HCT116 (cell line): ENCODE data around the gene MMP25. TPM values are rescaled to one million over a fixed set of nuclear protein-coding genes. Genes with fewer than 3 reads are reported as not detected.

Experiments used
- ATAC-seq: fragments of 200-7000 bp; cut with Tn5 transposase; 2 replicates; pipeline ENCODE4 v1.9.1; 2020; ENCODE audit warnings: mild to moderate bottlenecking, moderate library complexity
- BruUV-seq: library from RNA; stranded (reverse); fragments of 400-500 nt; replicated peaks from 2 replicates; lab custom pipeline; 2021; lab: Mats Ljungman, UMichigan
- CTCF ChIA-PET: fragments of 300-600 bp; sonication (Branson Sonifier 250); formaldehyde crosslinking; loops from one replicate; lab custom pipeline; 2021; ENCODE audit warnings: antibody characterized with exemption; lab: Charles Lee
- POLR2A ChIA-PET: fragments of 300-600, 350-600 bp; sonication (Branson Sonifier 250); formaldehyde crosslinking; loops from one replicate; lab custom pipeline; 2021; ENCODE audit warnings: antibody characterized with exemption; lab: Charles Lee
- RAD21 ChIA-PET, 2 experiments: fragments of 300-600 bp; sonication (Branson Sonifier 250); formaldehyde crosslinking; loops; one replicate each; lab custom pipeline; 2023; ENCODE audit warnings: low total read pairs in 2 of 2; ENCODE audit not compliant: uncharacterized antibody in 2 of 2, unreplicated experiment in 2 of 2, low non-redundant PET in 1 of 2; lab: Charles Lee
- DNase-seq: peaks from one replicate; pipeline ENCODE4 v3.0.0-alpha.2; 2010; ENCODE audit warnings: low read depth, low spot score
- H2AFZ ChIP-seq: fragments of 200-600 bp; shearing (Covaris generic), sonication (generic); 2 replicates; pipeline ENCODE4 v1.6.1; 2017; ENCODE audit warnings: low read depth, mixed run types, mixed read lengths, antibody characterized with exemption, low read length; ENCODE audit not compliant: poor library complexity, severe bottlenecking
- H3K27ac ChIP-seq: 2 replicates; pipeline ENCODE4 v1.5.1; 2012; ENCODE audit warnings: low read depth, low read length
- H3K27me3 ChIP-seq: fragments of 200-600 bp; sonication (generic); 2 replicates; pipeline ENCODE4 v1.6.1; 2016; ENCODE audit warnings: mixed run types, low read length, mixed read lengths; ENCODE audit not compliant: insufficient read depth
- H3K36me3 ChIP-seq, 2 experiments: fragments of 200-500 bp in 1 of 2; fragments of 200-600 bp in 1 of 2; sonication (Bioruptor generic) in 1 of 2; sonication (generic) in 1 of 2; 2 replicates each; pipeline versions ENCODE4 v1.5.1 to v1.6.1; 2014 to 2016; ENCODE audit warnings: low read length in 2 of 2, inconsistent platforms in 1 of 2, mixed read lengths in 1 of 2, mixed run types in 1 of 2; ENCODE audit not compliant: insufficient read depth in 2 of 2, control insufficient read depth in 1 of 2
- H3K4me1 ChIP-seq, 2 experiments: fragments of 200-600 bp in 1 of 2; sonication (generic) in 1 of 2; 2 replicates each; pipeline versions ENCODE4 v1.5.1 to v1.6.1; 2012 to 2017; ENCODE audit warnings: low read length in 2 of 2, inconsistent platforms in 1 of 2, mild to moderate bottlenecking in 1 of 2, mixed read lengths in 1 of 2, mixed run types in 1 of 2, moderate library complexity in 1 of 2; ENCODE audit not compliant: insufficient read depth in 2 of 2, control insufficient read depth in 1 of 2
- H3K4me2 ChIP-seq: fragments of 200-600 bp; sonication (generic); 2 replicates; pipeline ENCODE4 v1.6.1; 2017; ENCODE audit warnings: mixed run types, low read length, mixed read lengths
- H3K4me3 ChIP-seq, 2 experiments: fragments of 200-600 bp in 1 of 2; sonication (generic) in 1 of 2; replicated peaks in 1 of 2; 2 replicates each; pipeline ENCODE4 v1.5.1; 2011 to 2016; ENCODE audit warnings: low read length in 2 of 2, control low read depth in 1 of 2, low read depth in 1 of 2, mild to moderate bottlenecking in 1 of 2, mixed read lengths in 1 of 2, mixed run types in 1 of 2
- H3K79me2 ChIP-seq: fragments of 200-600 bp; sonication (generic); 2 replicates; pipeline ENCODE4 v1.6.1; 2017; ENCODE audit warnings: mild to moderate bottlenecking, mixed run types, low read length, moderate library complexity, mixed read lengths; ENCODE audit not compliant: insufficient read depth
- H3K9ac ChIP-seq: fragments of 200-600 bp; sonication (generic); 2 replicates; pipeline ENCODE4 v1.6.1; 2016; ENCODE audit warnings: low read length, mixed read lengths
- H3K9me2 ChIP-seq: fragments of 200-600 bp; sonication (generic), shearing (Covaris generic); 2 replicates; pipeline ENCODE4 v1.6.1; 2017; ENCODE audit warnings: mixed run types, mild to moderate bottlenecking, moderate library complexity; ENCODE audit not compliant: insufficient read depth
- H3K9me3 ChIP-seq, 2 experiments: fragments of 200-500 bp in 1 of 2; fragments of 200-600 bp in 1 of 2; sonication (Bioruptor generic) in 1 of 2; sonication (generic) in 1 of 2; 2 replicates each; pipeline ENCODE4 v1.6.1; 2014 to 2017; ENCODE audit warnings: low read length in 2 of 2, mixed read lengths in 2 of 2, inconsistent platforms in 1 of 2, low read depth in 1 of 2, mild to moderate bottlenecking in 1 of 2, mixed run types in 1 of 2, moderate library complexity in 1 of 2; ENCODE audit not compliant: control insufficient read depth in 1 of 2, insufficient read depth in 1 of 2
- H4K20me1 ChIP-seq: fragments of 200-600 bp; sonication (generic), shearing (Covaris generic); 2 replicates; pipeline ENCODE4 v1.6.1; 2017; ENCODE audit warnings: mixed run types, mild to moderate bottlenecking, moderate library complexity; ENCODE audit not compliant: insufficient read depth
- CBX3 ChIP-seq: IDR thresholded peaks from 2 replicates; pipeline ENCODE4 v1.6.1; 2012; ENCODE audit warnings: low read depth
- EGR1 ChIP-seq: IDR thresholded peaks from 2 replicates; pipeline ENCODE4 v1.6.1; 2012; ENCODE audit warnings: low read depth
- ELF1 ChIP-seq: IDR thresholded peaks from 2 replicates; pipeline ENCODE4 v1.6.1; 2012; ENCODE audit warnings: low read depth, borderline replicate concordance
- EZH2 ChIP-seq: fragments of 200-600 bp; sonication (generic); IDR thresholded peaks from 2 replicates; pipeline ENCODE4 v1.6.1; 2017; ENCODE audit warnings: antibody characterized with exemption, mixed run types
- EZH2phosphoT487 ChIP-seq: fragments of 200-600 bp; IDR thresholded peaks from 2 replicates; pipeline ENCODE4 v1.6.1; 2018; ENCODE audit warnings: antibody characterized with exemption, borderline replicate concordance
- FOSL1 ChIP-seq: IDR thresholded peaks from 2 replicates; pipeline ENCODE4 v1.6.1; 2012; ENCODE audit warnings: low read depth
- JUND ChIP-seq: IDR thresholded peaks from 2 replicates; pipeline ENCODE4 v1.6.1; 2012
- POLR2A ChIP-seq: IDR thresholded peaks from 2 replicates; pipeline ENCODE4 v1.7.0; 2011; ENCODE audit warnings: borderline replicate concordance; ENCODE audit not compliant: insufficient read depth, insufficient read length; ENCODE audit errors: extremely low read depth
- REST ChIP-seq: IDR thresholded peaks from 2 replicates; pipeline ENCODE4 v1.6.1; 2012; ENCODE audit warnings: low read depth
- SIN3A ChIP-seq: IDR thresholded peaks from 2 replicates; pipeline ENCODE4 v1.6.1; 2012; ENCODE audit warnings: low read depth
- SRF ChIP-seq: IDR thresholded peaks from 2 replicates; pipeline ENCODE4 v1.6.1; 2012; ENCODE audit warnings: low read depth
- TCF7L2 ChIP-seq: IDR thresholded peaks from 2 replicates; pipeline ENCODE4 v1.7.0; 2011; ENCODE audit warnings: borderline replicate concordance, inconsistent platforms; ENCODE audit not compliant: insufficient read depth, insufficient read length; ENCODE audit errors: extremely low read depth
- YY1 ChIP-seq: IDR thresholded peaks from 2 replicates; pipeline ENCODE4 v1.6.1; 2011; ENCODE audit warnings: low read length, low read depth, moderate library complexity, mild to moderate bottlenecking; ENCODE audit not compliant: insufficient replicate concordance; ENCODE audit errors: extremely low read depth
- ZBTB33 ChIP-seq: IDR thresholded peaks from 2 replicates; pipeline ENCODE4 v1.6.1; 2011; ENCODE audit warnings: mild to moderate bottlenecking, low read length, moderate library complexity; ENCODE audit not compliant: insufficient replicate concordance; ENCODE audit errors: extremely low read depth
- ZFX ChIP-seq: fragments of 450-650 bp; IDR thresholded peaks from 2 replicates; pipeline ENCODE4 v1.6.1; 2017
- ZNF274 ChIP-seq: fragments of 200-500 bp; sonication (Bioruptor generic); IDR thresholded peaks from 2 replicates; pipeline ENCODE4 v1.6.1; 2014; ENCODE audit warnings: mild to moderate bottlenecking, low read depth, low read length, inconsistent platforms
- intact Hi-C: fragments of 100-400 bp; cut with micrococcal nuclease; formaldehyde crosslinking; loops from 2 replicates; pipeline ENCODE4 v1.10.0; 2022
- total RNA-seq: library from RNA; stranded (reverse); gene quantifications from one replicate; pipeline ENCODE4 v1.2.1, GENCODE V29; 2021; ENCODE audit not compliant: unreplicated experiment

MMP25 gene
- total RNA-seq, 1 experiment from 2014 or later, result 2.5 TPM

- TF ChIP-seq REST, result no peak
- no peak for TF ChIP-seq JUND
- no peak for TF ChIP-seq CBX3
- TF ChIP-seq EZH2phosphoT487, result no peak
These were observed 4.0 kb upstream of the MMP25 start (continued) for GRCh38 chr16:3042376-3042775.

- no peak overlapping the region for H3K9ac ChIP-seq
- no peak overlapping the region for H2AFZ ChIP-seq
- ChIA-PET CTCF (interaction anchor here (2.0 to 2.1 kb wide), 2 partner anchors 14 to 17 kb away, joined by 8 to 10 read pairs; no protein-coding TSS in a partner anchor), RAD21 (no interaction called here), POLR2A (no interaction called here)
- DNase-seq, result no peak
- intact Hi-C loops, result no loop called here
- no peaks in the 10 kb centered on the region for H3K9me3 ChIP-seq
- H3K4me3 ChIP-seq, result no peak overlapping the region
- TF ChIP-seq YY1, result no peak
- no peak for TF ChIP-seq EZH2
- TF ChIP-seq ZBTB33, result no peak
- no peak for TF ChIP-seq TCF7L2
- TF ChIP-seq CBX3, result no peak
- no peak for TF ChIP-seq REST
- TF ChIP-seq SIN3A, result no peak
- TF ChIP-seq ZNF274, result no peak
- no peak for TF ChIP-seq POLR2A
- no peak for TF ChIP-seq ELF1
- TF ChIP-seq JUND, result no peak
- TF ChIP-seq EGR1, result no peak
- TF ChIP-seq SRF, result no peak
- no peak for TF ChIP-seq FOSL1
- TF ChIP-seq EZH2phosphoT487, result no peak
- no peak for TF ChIP-seq ZFX
- no peaks in the 10 kb centered on the region for H3K79me2 ChIP-seq
- ATAC-seq, result no peak
- no peak overlapping the region for H3K27ac ChIP-seq
- peak overlapping the region; percentile 99 for H3K4me2 ChIP-seq
- no peaks in the 10 kb centered on the region for H4K20me1 ChIP-seq
- no peaks in the 10 kb centered on the region for H3K36me3 ChIP-seq
- no peaks in the 10 kb centered on the region for H3K9me2 ChIP-seq
- peaks cover 11 to 62% of the 10 kb centered on the region in 2 experiments for H3K4me1 ChIP-seq
- no TSS peak for BruUV-seq
- no peaks in the 10 kb centered on the region for H3K27me3 ChIP-seq
These were observed 1.7 kb upstream of the MMP25 start for GRCh38 chr16:3044708-3045107.
